Loucy (cell line): ENCODE results near the gene PLD2.

Experiments used
- H2AFZ ChIP-seq: fragments of 200-600 bp; sonication (generic); 2 replicates; pipeline ENCODE4 v1.6.0; 2016; ENCODE audit warnings: antibody characterized with exemption, mild to moderate bottlenecking, low read length, moderate library complexity
- H3F3A ChIP-seq: fragments of 200-600 bp; 2 replicates; pipeline ENCODE4 v1.6.0; 2016; ENCODE audit warnings: antibody characterized with exemption, low read depth, mild to moderate bottlenecking
- H3K27me3 ChIP-seq: fragments of 200-600 bp; sonication (generic); 2 replicates; pipeline ENCODE4 v1.6.1; 2014; ENCODE audit warnings: low read length, mild to moderate bottlenecking; ENCODE audit not compliant: insufficient read depth, poor library complexity, severe bottlenecking
- H3K36me3 ChIP-seq: fragments of 200-600 bp; sonication (generic); 2 replicates; pipeline ENCODE4 v1.6.1; 2016; ENCODE audit warnings: low read length; ENCODE audit not compliant: insufficient read depth
- H3K4me1 ChIP-seq: fragments of 200-600 bp; sonication (generic); 2 replicates; pipeline ENCODE4 v1.5.1; 2014; ENCODE audit warnings: low read length, mild to moderate bottlenecking; ENCODE audit not compliant: insufficient read depth, poor library complexity, severe bottlenecking
- H3K4me2 ChIP-seq: fragments of 200-600 bp; sonication (generic); 2 replicates; pipeline ENCODE4 v1.6.0; 2014; ENCODE audit warnings: antibody characterized with exemption, low read length, low read depth, mild to moderate bottlenecking; ENCODE audit not compliant: poor library complexity, severe bottlenecking
- H3K4me3 ChIP-seq: fragments of 200-600 bp; sonication (generic); 2 replicates; pipeline ENCODE4 v1.5.1; 2014; ENCODE audit warnings: low read length, mild to moderate bottlenecking, mixed read lengths; ENCODE audit not compliant: poor library complexity, severe bottlenecking
- H3K79me2 ChIP-seq: fragments of 200-600 bp; sonication (generic); 2 replicates; pipeline ENCODE4 v1.6.1; 2014; ENCODE audit warnings: low read length; ENCODE audit not compliant: insufficient read depth
- H3K9ac ChIP-seq: fragments of 200-600 bp; sonication (generic); 2 replicates; pipeline ENCODE4 v1.6.0; 2014; ENCODE audit warnings: mild to moderate bottlenecking, low read depth, low read length, moderate library complexity; ENCODE audit not compliant: poor library complexity, severe bottlenecking
- H3K9me2 ChIP-seq: fragments of 200-600 bp; sonication (generic); replicated peaks from 2 replicates; pipeline ENCODE4 v1.6.1; 2016; ENCODE audit warnings: low read depth, low read length, mixed read lengths
- H3K9me3 ChIP-seq: fragments of 200-600 bp; sonication (generic); 2 replicates; pipeline ENCODE4 v1.6.1; 2014; ENCODE audit warnings: mild to moderate bottlenecking, antibody characterized with exemption, low read length, low read depth; ENCODE audit not compliant: insufficient read depth
- H4K20me1 ChIP-seq: fragments of 200-600 bp; sonication (generic); 2 replicates; pipeline ENCODE4 v1.6.0; 2014; ENCODE audit warnings: antibody characterized with exemption, low read length, mild to moderate bottlenecking; ENCODE audit not compliant: insufficient read depth, poor library complexity, severe bottlenecking
- EZH2phosphoT487 ChIP-seq: fragments of 200-600 bp; IDR thresholded peaks from 2 replicates; pipeline ENCODE4 v1.6.1; 2018; ENCODE audit warnings: antibody characterized with exemption, mild to moderate bottlenecking, moderate library complexity, borderline replicate concordance
- TF ChIP-seq, protein P1 (sequence below): fragments of 200-600 bp; sonication (generic); conservative IDR thresholded peaks from 2 replicates; pipeline ENCODE4 v1.5.1; 2014; ENCODE audit warnings: mild to moderate bottlenecking, antibody characterized with exemption, low read length

PLD2 gene

GRCh38 chr17:4815043-4815675 lies 8.2 kb downstream of the PLD2 start:
- H3K4me1 ChIP-seq = no peaks in the 10 kb centered on the region
- no peak overlapping the region for H3K4me3 ChIP-seq
- H3F3A ChIP-seq = no peaks in the 10 kb centered on the region
- no peaks in the 10 kb centered on the region for H3K27me3 ChIP-seq
- no peak overlapping the region for H2AFZ ChIP-seq
- no peaks in the 10 kb centered on the region for H3K36me3 ChIP-seq
- no peak overlapping the region for H3K4me2 ChIP-seq
- H3K79me2 ChIP-seq = no peaks in the 10 kb centered on the region
- H4K20me1 ChIP-seq = no peaks in the 10 kb centered on the region
- no peak overlapping the region for H3K9ac ChIP-seq
- H3K9me3 ChIP-seq = no peaks in the 10 kb centered on the region
- H3K9me2 ChIP-seq = no peaks in the 10 kb centered on the region
- TF ChIP-seq EZH2phosphoT487 = no peak
- TF ChIP-seq, protein P1, sequence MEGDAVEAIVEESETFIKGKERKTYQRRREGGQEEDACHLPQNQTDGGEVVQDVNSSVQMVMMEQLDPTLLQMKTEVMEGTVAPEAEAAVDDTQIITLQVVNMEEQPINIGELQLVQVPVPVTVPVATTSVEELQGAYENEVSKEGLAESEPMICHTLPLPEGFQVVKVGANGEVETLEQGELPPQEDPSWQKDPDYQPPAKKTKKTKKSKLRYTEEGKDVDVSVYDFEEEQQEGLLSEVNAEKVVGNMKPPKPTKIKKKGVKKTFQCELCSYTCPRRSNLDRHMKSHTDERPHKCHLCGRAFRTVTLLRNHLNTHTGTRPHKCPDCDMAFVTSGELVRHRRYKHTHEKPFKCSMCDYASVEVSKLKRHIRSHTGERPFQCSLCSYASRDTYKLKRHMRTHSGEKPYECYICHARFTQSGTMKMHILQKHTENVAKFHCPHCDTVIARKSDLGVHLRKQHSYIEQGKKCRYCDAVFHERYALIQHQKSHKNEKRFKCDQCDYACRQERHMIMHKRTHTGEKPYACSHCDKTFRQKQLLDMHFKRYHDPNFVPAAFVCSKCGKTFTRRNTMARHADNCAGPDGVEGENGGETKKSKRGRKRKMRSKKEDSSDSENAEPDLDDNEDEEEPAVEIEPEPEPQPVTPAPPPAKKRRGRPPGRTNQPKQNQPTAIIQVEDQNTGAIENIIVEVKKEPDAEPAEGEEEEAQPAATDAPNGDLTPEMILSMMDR = no peak; the same call in 1 of the 2 replicates

- Histone ChIP-seq H4K20me1 (no peaks in the 10 kb centered on the region), H3K9me3 (no peaks in the 10 kb centered on the region), H3K4me1 (no peaks in the 10 kb centered on the region), H3K79me2 (no peaks in the 10 kb centered on the region), H3K9me2 (no peaks in the 10 kb centered on the region), H3F3A (no peaks in the 10 kb centered on the region), H3K9ac (no peak overlapping the region), H3K27me3 (no peaks in the 10 kb centered on the region), H2AFZ (no peak overlapping the region), H3K36me3 (no peaks in the 10 kb centered on the region), H3K4me3 (no peak overlapping the region), H3K4me2 (no peak overlapping the region)
- TF ChIP-seq, protein P1 = no peak
- TF ChIP-seq EZH2phosphoT487 = no peak
Measured at GRCh38 chr17:4816826-4817225, 9.9 kb downstream of the PLD2 start.

DNA sequence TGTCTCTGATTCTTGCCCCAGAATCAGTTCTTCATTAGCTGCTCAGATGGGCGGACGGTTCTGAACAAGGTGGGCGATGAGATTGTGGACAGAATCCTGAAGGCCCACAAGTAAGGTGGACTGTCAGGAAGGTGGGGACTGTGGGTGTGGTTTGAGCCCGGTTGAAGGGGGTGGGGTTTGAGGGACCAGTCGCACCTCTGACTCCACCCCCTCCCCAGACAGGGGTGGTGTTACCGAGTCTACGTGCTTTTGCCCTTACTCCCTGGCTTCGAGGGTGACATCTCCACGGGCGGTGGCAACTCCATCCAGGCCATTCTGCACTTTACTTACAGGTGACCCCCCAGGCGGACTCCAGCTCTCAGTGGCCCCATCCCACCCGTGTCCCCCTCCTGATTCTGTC lies 11.3 kb downstream of the PLD2 start:
- H3K79me2 ChIP-seq = no peaks in the 10 kb centered on the region
- no peaks in the 10 kb centered on the region for H3K27me3 ChIP-seq
- no peaks in the 10 kb centered on the region for H3K9me3 ChIP-seq
- no peak overlapping the region for H3K9ac ChIP-seq
- H4K20me1 ChIP-seq = no peaks in the 10 kb centered on the region
- no peaks in the 10 kb centered on the region for H3F3A ChIP-seq
- no peak overlapping the region for H3K4me3 ChIP-seq
- H3K4me2 ChIP-seq = no peak overlapping the region
- no peaks in the 10 kb centered on the region for H3K36me3 ChIP-seq
- no peaks in the 10 kb centered on the region for H3K9me2 ChIP-seq
- H3K4me1 ChIP-seq = no peaks in the 10 kb centered on the region
- no peak overlapping the region for H2AFZ ChIP-seq
- TF ChIP-seq, protein P1 = no peak
- no peak for TF ChIP-seq EZH2phosphoT487
